ENCODE results near the gene TNNT2. TPM values are rescaled to one million over a fixed set of nuclear protein-coding genes. Genes with fewer than 3 reads are reported as not detected.

Gene TNNT2
- total and polyA plus RNA-seq, 2 donors (not counting 1 experiment from before 2014, with no cell fraction given): not detected

GRCh38 chr1:201408834-201409200 lies 31.3 kb upstream of the TNNT2 start:
- Histone ChIP-seq H3K4me2 (replicated peaks; ENCODE audit: low read depth, low read length, poor library complexity, severe bottlenecking) (no peak overlapping the region), H3K4me3 (ENCODE audit: control extremely low read depth in 1 of 5, extremely low read depth in 1 of 5, insufficient read depth in 1 of 5, low read depth in 2 of 5, low read length in 4 of 5) (no peak overlapping the region), H3K79me2 (ENCODE audit: control insufficient read depth, insufficient read depth, low read length) (no peaks in the 10 kb centered on the region), H3K27ac (ENCODE audit: low read length in 2 of 2) (no peak overlapping the region), H3K36me3 (replicated peaks in 1 of 2; ENCODE audit: control extremely low read depth in 1 of 2, control insufficient read depth in 1 of 2, extremely low read depth in 1 of 2, insufficient read depth in 2 of 2, low read length in 1 of 2) (no peaks in the 10 kb centered on the region), H3K27me3 (replicated peaks in 1 of 4; ENCODE audit: control extremely low read depth in 1 of 4, control insufficient read depth in 3 of 4, insufficient read depth in 4 of 4, low read length in 3 of 4) (peaks cover 0 to 4% (median 0%) of the 10 kb centered on the region in 4 experiments), H3K4me1 (ENCODE audit: control insufficient read depth in 2 of 2, insufficient read depth in 2 of 2, low read length in 2 of 2) (no peaks in the 10 kb centered on the region), H3K9ac (ENCODE audit: low read length) (no peak overlapping the region), H3K9me3 (ENCODE audit: control extremely low read depth in 1 of 3, control insufficient read depth in 2 of 3, insufficient read depth in 1 of 3, low read length in 2 of 3) (no peaks in the 10 kb centered on the region), H4K20me1 (ENCODE audit: control insufficient read depth, insufficient read depth, low read length, poor library complexity, severe bottlenecking) (no peaks in the 10 kb centered on the region), H2AFZ (ENCODE audit: insufficient read depth, low read depth, low read length, poor library complexity, severe bottlenecking) (no peak overlapping the region)
- WGBS (ENCODE audit: insufficient coverage): 56% methylated on average over 2 of the region's 3 CpGs
- no peaks in the 10 kb centered on the region for H3K9me3 Mint-ChIP-seq (ENCODE audit: insufficient read depth)
- no peaks in the 10 kb centered on the region for H3K4me1 Mint-ChIP-seq
- CTCF ChIA-PET: interaction anchor here (0.6 to 0.9 kb wide), 2 partner anchors 24 to 809 kb away, joined by 3 to 4 read pairs; no protein-coding TSS in a partner anchor
- H3K4me3 Mint-ChIP-seq: no peak overlapping the region
- POLR2A ChIA-PET: no interaction called here
- no peak overlapping the region for H3K27ac Mint-ChIP-seq
- TF ChIP-seq, protein P1, sequence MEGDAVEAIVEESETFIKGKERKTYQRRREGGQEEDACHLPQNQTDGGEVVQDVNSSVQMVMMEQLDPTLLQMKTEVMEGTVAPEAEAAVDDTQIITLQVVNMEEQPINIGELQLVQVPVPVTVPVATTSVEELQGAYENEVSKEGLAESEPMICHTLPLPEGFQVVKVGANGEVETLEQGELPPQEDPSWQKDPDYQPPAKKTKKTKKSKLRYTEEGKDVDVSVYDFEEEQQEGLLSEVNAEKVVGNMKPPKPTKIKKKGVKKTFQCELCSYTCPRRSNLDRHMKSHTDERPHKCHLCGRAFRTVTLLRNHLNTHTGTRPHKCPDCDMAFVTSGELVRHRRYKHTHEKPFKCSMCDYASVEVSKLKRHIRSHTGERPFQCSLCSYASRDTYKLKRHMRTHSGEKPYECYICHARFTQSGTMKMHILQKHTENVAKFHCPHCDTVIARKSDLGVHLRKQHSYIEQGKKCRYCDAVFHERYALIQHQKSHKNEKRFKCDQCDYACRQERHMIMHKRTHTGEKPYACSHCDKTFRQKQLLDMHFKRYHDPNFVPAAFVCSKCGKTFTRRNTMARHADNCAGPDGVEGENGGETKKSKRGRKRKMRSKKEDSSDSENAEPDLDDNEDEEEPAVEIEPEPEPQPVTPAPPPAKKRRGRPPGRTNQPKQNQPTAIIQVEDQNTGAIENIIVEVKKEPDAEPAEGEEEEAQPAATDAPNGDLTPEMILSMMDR (IDR thresholded peaks at IDR 0.05): no peak
- no peak for TF ChIP-seq EZH2 (IDR thresholded peaks at IDR 0.05; ENCODE audit: borderline replicate concordance, insufficient read depth, low read depth, low read length, poor library complexity, severe bottlenecking)
- intact Hi-C loops (cut with micrococcal nuclease): no loop called here
- ATAC-seq (ENCODE audit: low read depth): no peak
- H3K27me3 Mint-ChIP-seq: peaks cover 17% of the 10 kb centered on the region
- no peak for DNase-seq

GRCh38 chr1:201408176-201408833 lies 30.8 kb upstream of the TNNT2 start:
- TF ChIP-seq, protein P1 (IDR thresholded peaks at IDR 0.05): peak; percentile 92
- no peak for TF ChIP-seq EZH2 (IDR thresholded peaks at IDR 0.05; ENCODE audit: borderline replicate concordance, insufficient read depth, low read depth, low read length, poor library complexity, severe bottlenecking)
- ATAC-seq (ENCODE audit: low read depth) (peak; percentile 49), DNase-seq (peak; percentile 64)
- POLR2A ChIA-PET: no interaction called here
- Histone ChIP-seq H3K36me3 (replicated peaks in 1 of 2; ENCODE audit: control extremely low read depth in 1 of 2, control insufficient read depth in 1 of 2, extremely low read depth in 1 of 2, insufficient read depth in 2 of 2, low read length in 1 of 2) (no peaks in the 10 kb centered on the region), H3K4me3 (ENCODE audit: control extremely low read depth in 1 of 5, extremely low read depth in 1 of 5, insufficient read depth in 1 of 5, low read depth in 2 of 5, low read length in 4 of 5) (no peak overlapping the region), H3K79me2 (ENCODE audit: control insufficient read depth, insufficient read depth, low read length) (no peaks in the 10 kb centered on the region), H3K4me1 (ENCODE audit: control insufficient read depth in 2 of 2, insufficient read depth in 2 of 2, low read length in 2 of 2) (no peaks in the 10 kb centered on the region), H4K20me1 (ENCODE audit: control insufficient read depth, insufficient read depth, low read length, poor library complexity, severe bottlenecking) (no peaks in the 10 kb centered on the region), H3K4me2 (replicated peaks; ENCODE audit: low read depth, low read length, poor library complexity, severe bottlenecking) (no peak overlapping the region), H3K9ac (ENCODE audit: low read length) (no peak overlapping the region), H3K27ac (ENCODE audit: low read length in 2 of 2) (no peak overlapping the region), H3K9me3 (ENCODE audit: control extremely low read depth in 1 of 3, control insufficient read depth in 2 of 3, insufficient read depth in 1 of 3, low read length in 2 of 3) (no peaks in the 10 kb centered on the region), H2AFZ (ENCODE audit: insufficient read depth, low read depth, low read length, poor library complexity, severe bottlenecking) (no peak overlapping the region), H3K27me3 (replicated peaks in 1 of 4; ENCODE audit: control extremely low read depth in 1 of 4, control insufficient read depth in 3 of 4, insufficient read depth in 4 of 4, low read length in 3 of 4) (peaks cover 0 to 4% (median 0%) of the 10 kb centered on the region in 4 experiments)
- no peaks in the 10 kb centered on the region for H3K4me1 Mint-ChIP-seq
- CTCF ChIA-PET: no interaction called here
- H3K9me3 Mint-ChIP-seq (ENCODE audit: insufficient read depth): no peaks in the 10 kb centered on the region
- no peak overlapping the region for H3K4me3 Mint-ChIP-seq
- peaks cover 17% of the 10 kb centered on the region for H3K27me3 Mint-ChIP-seq
- intact Hi-C loops (cut with micrococcal nuclease): no loop called here
- no peak overlapping the region for H3K27ac Mint-ChIP-seq
- WGBS (ENCODE audit: insufficient coverage): 47% methylated on average over 11 of the region's 11 CpGs

Measured in B cell (primary cell).